GM19099 (cell line): Measurements from ENCODE around the gene SPATA6L.

Source experiments
- POLR2A ChIP-seq: IDR thresholded peaks from 3 replicates; pipeline ENCODE4 v1.6.1; 2011; ENCODE audit warnings: low read depth; ENCODE audit not compliant: insufficient read length; ENCODE audit errors: extremely low read depth

SPATA6L gene

DNA sequence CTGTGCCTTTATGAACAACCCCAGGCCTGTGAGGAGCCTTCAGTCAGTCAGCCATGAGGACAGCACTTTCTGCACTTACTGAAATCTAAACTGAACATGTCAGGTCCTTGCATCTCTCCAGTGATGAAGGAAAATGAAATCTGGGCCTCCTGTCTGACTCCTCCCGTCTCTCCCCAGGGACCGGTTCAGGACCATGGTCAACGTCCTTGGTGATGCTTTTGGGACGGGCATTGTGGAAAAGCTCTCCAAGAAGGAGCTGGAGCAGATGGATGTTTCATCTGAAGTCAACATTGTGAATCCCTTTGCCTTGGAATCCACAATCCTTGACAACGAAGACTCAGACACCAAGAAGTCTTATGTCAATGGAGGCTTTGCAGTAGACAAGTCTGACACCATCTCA, 81.1 kb downstream of the SPATA6L start:
- no peak for TF ChIP-seq POLR2A

DNA sequence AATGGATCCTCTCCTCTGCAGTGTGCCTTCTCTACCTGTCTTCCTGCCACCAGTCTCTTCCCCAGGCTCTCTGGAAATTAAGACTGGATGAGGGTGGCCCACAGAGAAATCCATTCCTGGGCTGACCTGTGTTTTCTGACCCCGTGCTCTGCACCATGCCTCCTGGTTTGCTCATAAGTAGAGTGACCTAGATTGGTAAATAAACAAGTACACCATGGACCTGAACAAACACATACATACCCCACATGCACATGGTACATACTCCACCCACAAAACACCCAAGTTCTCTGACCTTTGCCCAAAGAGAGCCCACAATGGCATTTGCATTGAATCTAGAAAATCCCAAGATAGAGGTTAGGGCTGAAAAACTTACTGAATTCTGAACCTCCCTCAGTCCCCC, 81.6 kb downstream of the SPATA6L start:
- no peak for TF ChIP-seq POLR2A

DNA sequence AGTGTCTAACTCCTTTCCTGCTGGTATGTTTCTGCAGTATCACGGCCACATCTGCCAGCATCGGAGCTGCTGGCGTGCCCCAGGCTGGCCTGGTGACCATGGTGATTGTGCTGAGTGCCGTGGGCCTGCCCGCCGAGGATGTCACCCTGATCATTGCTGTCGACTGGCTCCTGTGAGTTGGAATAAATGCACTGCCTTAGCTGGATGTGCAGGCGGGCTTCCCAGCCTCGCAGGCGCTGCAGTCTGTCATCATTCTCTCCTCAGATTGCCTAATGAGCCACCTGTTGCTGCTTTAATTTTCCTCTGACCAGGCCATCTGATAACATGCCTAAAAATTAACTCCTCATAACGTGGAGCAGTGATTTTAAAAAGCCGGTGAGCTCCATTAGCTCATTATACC, 83.3 kb downstream of the SPATA6L start:
- TF ChIP-seq POLR2A, result no peak

DNA sequence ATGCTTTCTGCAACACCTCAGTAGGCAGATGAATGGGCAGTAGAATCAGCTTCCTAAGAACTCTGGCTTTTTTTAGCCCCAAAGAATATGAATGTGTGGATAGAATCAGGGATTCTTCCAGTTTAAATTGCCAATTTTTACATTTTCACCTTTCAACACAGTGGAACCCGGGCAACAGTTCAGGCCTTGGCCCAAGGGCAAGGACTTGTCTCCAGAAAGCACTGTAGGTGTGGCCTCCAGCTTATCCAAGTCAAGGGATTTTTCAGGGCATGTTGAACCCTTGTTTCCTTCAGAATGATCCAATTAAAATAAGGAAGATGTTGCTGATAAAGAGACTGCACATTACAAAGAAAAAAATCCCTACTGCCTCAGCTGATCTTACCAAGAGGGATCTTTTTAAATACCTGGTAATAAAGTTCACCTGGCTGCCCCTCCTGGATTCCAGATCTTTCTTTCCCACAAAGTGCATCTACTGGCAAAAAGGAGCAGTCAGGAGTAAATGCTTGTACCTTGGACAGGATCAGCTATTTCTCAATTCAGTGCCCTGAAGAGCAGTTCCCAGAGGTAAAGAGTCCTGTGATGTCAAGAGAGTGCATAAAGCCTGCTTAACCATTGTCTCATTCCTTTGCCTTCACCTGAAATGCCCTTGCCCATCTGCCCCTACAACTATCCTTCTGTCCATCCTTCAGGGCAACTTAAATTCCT, 84.3 kb downstream of the SPATA6L start:
- TF ChIP-seq POLR2A, result no peak

DNA sequence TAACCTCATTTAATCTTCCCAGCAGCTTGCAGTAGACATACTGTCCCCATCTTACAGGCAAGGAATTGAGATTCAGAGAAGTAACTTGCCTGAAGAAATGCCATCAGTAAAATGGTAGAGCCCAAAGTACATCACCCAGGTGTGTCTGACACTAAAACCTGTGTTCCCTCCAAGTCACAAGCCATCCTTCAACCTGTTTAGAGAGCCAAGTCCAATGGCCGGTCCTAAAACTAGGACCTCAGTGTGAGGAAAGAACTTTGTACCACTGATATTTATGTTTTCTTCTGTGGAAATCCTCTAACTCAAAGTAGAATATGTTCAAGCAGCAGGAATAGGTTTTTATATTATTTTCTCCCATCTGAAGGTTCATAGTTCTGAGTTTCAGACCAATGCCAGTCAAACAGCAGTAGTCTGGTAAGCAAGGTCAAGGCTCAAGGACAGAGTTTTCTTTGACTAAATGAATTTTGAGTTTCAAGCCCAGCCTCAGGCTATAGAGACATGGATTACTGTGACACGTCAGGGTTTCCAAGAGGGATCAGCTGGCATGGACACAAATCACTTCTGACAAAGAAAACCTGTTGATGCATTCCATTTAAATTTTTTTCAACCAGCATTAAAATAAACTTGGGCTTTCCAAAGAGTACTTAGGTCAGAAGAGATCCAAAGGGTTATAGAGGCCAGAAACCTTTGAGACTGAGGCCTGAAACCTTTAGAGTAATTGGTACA, 85.1 kb downstream of the SPATA6L start:
- no peak for TF ChIP-seq POLR2A

DNA sequence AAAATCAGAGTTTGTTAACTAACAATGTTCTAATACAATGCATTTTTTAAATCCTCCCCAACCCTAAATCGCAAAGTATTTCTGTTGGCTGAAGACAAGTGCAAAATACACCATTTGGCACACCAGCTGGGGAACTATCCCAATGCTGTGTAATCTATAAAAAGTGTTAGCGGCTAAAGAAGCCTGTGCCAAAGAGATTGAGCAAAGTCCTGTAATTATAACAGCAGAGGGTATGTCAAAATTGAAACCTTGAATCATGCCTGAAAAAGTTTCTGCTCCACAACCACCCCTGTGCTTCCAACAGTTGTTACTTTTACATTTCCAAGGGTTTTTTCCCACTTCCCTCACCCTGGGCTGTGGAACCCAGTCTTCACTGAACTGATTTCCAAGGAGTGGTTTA, 87.3 kb downstream of the SPATA6L start:
- no peak for TF ChIP-seq POLR2A

DNA sequence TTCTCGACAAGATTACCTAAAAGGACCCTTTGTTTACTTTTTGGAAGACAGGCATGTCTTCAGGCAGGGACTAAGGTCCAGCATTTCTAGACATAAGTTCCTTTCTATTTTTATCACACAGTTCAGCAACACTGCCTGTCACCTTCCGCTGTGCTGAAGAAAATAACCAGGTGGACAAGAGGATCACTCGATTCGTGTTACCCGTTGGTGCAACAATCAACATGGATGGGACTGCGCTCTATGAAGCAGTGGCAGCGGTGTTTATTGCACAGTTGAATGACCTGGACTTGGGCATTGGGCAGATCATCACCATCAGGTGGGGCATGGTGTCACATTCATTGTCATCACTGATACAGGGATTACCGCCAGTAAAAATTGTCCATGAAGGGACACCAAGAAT, 89.8 kb downstream of the SPATA6L start:
- TF ChIP-seq POLR2A, result no peak

DNA sequence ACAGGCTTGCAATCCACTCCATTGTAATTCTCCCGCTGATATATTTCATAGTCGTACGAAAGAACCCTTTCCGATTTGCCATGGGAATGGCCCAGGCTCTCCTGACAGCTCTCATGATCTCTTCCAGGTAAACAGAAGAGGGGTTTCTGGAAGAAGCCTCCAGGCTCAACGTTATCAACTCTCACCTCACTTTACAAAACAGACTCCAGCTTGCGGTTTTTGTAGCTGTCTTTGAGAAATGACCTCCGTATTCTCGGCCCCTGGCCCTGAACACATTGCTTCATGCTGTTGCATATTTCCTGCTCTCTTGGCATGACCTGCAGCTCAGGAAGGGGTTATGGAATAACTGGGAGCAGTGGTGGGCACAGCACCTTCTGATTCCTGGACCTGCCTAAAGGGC, 90.3 kb downstream of the SPATA6L start:
- no peak for TF ChIP-seq POLR2A

DNA sequence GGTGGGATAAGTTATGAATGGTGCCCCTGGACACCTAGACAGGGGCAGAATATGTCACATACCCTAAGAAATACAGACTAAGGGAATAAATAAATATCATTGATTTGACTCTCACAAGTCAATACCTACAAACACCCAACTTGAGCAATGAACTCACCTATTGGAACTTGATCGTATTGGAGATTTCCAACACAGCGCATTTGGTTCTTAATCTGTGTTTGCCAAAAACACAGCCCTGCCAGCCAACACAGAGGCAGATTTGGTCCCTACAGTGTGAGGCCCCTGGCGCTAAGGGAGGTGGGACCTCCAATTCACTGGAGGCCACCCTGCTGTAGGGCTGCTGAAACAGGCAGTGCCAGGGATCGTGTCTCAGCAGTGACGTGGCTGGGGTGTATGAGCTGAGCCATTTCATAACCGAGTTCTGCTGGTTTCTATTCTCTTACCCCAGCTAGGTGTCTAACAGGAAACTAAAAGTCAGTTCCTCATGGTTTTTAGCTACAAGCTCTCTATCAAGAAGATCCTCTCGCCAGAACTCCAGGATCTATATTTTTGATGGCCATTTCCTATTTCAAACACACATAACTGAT, 91.5 kb downstream of the SPATA6L start:
- no peak for TF ChIP-seq POLR2A

DNA sequence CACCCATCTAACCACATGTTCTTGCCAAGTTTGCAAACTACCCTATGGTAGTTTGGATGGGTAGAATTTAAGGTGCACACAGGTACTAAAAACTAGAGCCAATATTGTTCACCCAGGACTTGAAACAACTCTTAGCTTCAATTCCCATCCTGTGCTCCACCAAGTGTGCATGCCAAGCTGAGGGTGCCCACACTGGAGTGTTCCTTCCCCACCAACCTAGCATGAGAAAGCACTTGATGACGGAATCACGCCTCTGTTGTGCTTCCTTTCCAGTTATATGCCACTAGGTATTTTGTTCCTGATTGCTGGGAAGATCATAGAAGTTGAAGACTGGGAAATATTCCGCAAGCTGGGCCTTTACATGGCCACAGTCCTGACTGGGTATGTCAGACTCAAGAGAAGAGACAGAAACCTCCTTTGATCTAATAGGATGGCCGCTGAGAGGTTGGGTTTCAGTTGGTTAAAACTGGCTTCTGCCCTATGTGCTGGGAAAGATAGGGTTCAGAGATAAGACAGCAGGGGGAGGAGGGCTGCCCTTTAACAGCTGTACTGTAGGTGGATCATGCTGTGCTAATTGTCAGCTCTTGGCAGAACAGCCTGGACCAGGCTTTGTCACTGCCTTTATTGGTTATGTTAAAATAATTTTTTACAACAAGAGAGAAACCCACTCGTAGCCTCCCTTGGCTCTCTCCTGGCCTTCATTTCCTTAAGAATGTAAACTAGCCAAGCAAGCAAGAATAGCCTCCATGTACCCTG, 92.5 kb downstream of the SPATA6L start:
- TF ChIP-seq POLR2A, result no peak

DNA sequence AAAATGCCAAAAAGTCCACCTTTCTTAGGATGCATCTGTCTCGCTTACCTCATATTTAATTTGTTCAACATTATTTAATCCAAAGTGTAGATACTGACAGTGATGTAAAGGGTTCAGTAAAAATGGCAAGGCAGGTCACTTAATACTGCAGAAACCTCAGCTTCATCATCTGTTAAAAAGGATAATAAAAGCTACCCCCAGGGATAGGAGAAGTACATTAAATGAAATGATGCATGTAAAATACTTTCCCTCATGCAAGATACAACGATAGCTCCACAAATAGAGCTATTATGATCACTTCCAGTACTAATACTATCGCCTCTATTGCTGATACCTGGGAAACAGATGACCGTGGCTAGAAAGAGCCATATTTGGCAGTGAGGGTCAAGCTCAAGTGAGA, 93.1 kb downstream of the SPATA6L start:
- no peak for TF ChIP-seq POLR2A

DNA sequence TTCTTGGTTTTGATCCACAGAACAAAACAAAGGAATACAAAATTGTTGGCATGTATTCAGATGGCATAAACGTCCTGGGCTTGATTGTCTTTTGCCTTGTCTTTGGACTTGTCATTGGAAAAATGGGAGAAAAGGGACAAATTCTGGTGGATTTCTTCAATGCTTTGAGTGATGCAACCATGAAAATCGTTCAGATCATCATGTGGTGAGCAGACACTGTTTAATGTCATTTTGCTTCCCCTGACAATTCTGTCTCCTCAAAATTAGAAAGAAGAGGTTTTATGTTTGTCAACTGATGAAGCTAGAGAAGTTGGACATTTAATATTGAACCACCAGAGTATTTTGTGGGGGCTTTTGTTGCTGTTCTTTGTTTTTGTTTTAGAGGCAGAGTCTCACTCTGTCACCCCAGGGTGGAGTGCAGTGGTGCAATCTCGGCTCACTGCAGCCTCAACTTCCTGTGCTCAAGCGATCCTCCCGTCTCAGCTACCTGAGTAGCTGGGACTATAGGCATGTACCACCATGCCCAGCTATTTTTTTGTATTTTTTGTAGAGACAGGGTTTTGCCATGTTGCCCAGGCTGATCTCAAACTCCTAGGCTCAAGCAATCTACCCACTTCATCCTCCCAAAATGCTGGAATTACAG, 94.0 kb downstream of the SPATA6L start:
- no peak for TF ChIP-seq POLR2A

DNA sequence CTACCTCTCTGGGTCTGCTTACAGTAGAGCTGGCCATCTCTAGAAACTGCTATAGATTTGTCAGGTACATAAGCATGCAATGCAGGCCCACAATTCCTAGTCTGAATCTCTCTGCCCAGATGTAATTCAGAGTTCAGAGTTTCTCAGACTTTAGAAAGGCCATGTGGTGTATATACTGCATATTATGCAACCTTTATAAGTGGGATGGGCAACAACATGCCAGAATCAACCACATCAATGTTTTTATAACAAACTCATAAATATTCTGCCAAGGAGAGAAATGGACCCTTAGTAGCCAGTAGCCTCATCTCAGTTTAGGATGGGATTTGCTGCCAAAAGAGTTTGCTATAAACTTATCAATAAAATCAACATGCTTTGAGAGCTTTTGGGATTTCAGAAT, 97.2 kb downstream of the SPATA6L start:
- no peak for TF ChIP-seq POLR2A

DNA sequence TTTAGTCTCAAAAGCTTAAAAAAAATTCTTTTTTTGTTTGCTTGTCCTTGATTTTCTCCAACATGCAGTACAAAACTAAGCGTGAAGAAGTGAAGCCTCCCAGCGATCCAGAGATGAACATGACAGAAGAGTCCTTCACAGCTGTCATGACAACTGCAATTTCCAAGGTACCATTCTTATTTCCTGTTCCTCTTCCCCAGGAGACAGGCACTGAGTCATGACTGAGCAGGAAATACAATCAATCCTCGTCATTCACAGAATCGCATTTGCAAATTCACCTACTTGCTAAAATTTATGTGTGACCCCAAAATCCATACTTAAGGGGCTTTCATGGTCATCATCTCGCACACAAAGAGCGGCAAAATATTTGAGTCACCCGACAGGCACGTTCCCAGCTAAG, 98.7 kb downstream of the SPATA6L start:
- no peak for TF ChIP-seq POLR2A

DNA sequence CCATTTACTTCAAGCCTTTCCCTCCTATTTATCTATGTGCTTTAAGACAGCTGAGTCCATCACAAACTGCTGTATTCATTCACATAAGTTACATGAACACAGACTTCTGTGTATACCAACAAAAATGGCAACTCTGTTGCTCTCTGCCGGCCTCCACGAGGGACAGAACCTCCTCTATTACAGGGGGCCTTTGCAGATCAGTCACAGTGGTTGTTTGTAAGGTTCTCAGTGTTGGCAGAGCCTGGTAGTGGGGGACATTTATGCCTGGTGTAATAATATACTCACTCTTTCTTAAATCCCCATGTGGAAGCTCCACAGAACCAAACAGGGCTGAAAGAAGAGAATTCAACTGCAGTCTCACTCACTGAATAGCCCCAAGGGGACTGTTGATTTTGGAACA, 99.5 kb downstream of the SPATA6L start:
- TF ChIP-seq POLR2A, result no peak

DNA sequence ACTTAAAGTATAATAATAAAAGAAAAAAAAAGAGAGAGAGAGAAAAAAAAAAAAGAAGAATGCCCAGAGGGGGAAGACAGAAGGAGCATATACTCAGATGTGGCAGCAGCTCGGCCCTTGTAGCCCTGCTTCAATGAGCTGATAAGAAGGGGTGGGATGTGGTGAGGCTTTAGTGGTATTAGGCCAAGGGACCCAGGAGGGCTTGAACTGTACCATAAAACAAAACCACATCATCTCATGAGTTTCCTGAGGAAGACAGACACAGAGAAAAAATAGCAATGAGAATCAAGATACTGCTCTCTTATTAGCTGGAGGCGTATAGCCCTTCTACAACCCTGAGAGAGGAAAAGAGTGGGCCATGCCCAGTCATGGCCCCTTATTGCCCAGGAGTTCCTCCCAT, 103.2 kb downstream of the SPATA6L start:
- no peak for TF ChIP-seq POLR2A
